BLaER1 treated with 17β-estradiol and CSF1 and Interleukin-3, amounts not matched to agents 10 nM and 100 nM (cell line): ENCODE measurements around the gene KRTAP10-3.
"Not testable (repeated sequence)": the region's sequence is repeated elsewhere in the genome, so short reads cannot be mapped to it uniquely, and the experiment has no call there.

Source experiments
- H3K27ac ChIP-seq, 11 experiments: shearing (Covaris generic); formaldehyde crosslinking; 2 replicates each; pipeline ENCODE4 v1.8.1; 2022
- H3K27me3 ChIP-seq, 11 experiments: shearing (Covaris generic); formaldehyde crosslinking; 2 replicates each; pipeline ENCODE4 v1.8.1; 2022
- H3K36me3 ChIP-seq, 11 experiments: shearing (Covaris generic); formaldehyde crosslinking; 2 replicates each; pipeline ENCODE4 v1.8.1; 2022
- H3K4me1 ChIP-seq, 10 experiments: shearing (Covaris generic); formaldehyde crosslinking; 2 replicates each; pipeline ENCODE4 v1.8.1; 2022
- H3K4me2 ChIP-seq, 11 experiments: shearing (Covaris generic); formaldehyde crosslinking; 2 replicates each; pipeline ENCODE4 v1.8.1; 2022
- H3K4me3 ChIP-seq, 10 experiments: shearing (Covaris generic); formaldehyde crosslinking; 2 replicates each; pipeline ENCODE4 v1.8.1; 2022
- H3K9ac ChIP-seq, 11 experiments: shearing (Covaris generic); formaldehyde crosslinking; 2 replicates each; pipeline ENCODE4 v1.8.1; 2022
- H3K9me3 ChIP-seq, 11 experiments: shearing (Covaris generic); formaldehyde crosslinking; replicated peaks in 1 of 11; 2 replicates each; pipeline ENCODE4 v1.8.1; 2022
- H4K20me1 ChIP-seq, 11 experiments: shearing (Covaris generic); formaldehyde crosslinking; 2 replicates each; pipeline ENCODE4 v1.8.1; 2022
- Cebpa-rat ChIP-seq, 11 experiments: shearing (Covaris generic); IDR thresholded peaks; 2 replicates each; pipeline ENCODE4 v1.8.1; 2022

Gene KRTAP10-3

DNA sequence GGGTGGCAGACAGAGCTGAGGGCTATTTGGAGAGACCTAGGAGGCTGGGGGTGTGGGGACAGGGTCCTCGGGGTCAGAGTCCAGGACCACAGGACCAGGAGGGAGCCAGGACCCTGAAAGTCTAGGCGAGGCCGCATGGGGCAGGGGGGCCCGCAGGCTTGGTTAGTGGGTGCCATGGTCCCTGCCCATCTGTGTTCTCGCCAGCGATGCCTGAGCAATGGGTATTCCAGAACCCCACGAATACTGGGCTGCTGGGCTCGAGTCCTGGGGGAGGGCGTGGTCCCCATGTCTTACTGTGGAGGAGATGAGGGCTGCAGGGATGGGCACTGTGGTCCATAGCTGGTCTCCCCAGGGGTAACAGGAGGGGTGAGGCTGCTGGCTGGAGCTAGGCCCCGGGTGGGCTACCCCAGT, 31.7 kb upstream of the KRTAP10-3 start:
- H3K4me2 ChIP-seq, result no peak overlapping the region
- no peak overlapping the region for H3K4me3 ChIP-seq
- no peak overlapping the region for H3K27ac ChIP-seq
- H4K20me1 ChIP-seq, result no peaks in the 10 kb centered on the region
- peaks cover 0 to 13% (median 0%) of the 10 kb centered on the region in 11 experiments; a peak in 4 of 22 replicates for H3K27me3 ChIP-seq
- H3K9me3 ChIP-seq, result peaks cover 0 to 10% (median 0%) of the 10 kb centered on the region in 11 experiments; a peak in 6 of 22 replicates
- H3K9ac ChIP-seq, result no peak overlapping the region
- H3K36me3 ChIP-seq, result no peaks in the 10 kb centered on the region
- H3K4me1 ChIP-seq, result peaks cover 21 to 36% (median 31%) of the 10 kb centered on the region in 10 experiments
- TF ChIP-seq Cebpa-rat (IDR thresholded peaks at IDR 0.05), result no peak

DNA sequence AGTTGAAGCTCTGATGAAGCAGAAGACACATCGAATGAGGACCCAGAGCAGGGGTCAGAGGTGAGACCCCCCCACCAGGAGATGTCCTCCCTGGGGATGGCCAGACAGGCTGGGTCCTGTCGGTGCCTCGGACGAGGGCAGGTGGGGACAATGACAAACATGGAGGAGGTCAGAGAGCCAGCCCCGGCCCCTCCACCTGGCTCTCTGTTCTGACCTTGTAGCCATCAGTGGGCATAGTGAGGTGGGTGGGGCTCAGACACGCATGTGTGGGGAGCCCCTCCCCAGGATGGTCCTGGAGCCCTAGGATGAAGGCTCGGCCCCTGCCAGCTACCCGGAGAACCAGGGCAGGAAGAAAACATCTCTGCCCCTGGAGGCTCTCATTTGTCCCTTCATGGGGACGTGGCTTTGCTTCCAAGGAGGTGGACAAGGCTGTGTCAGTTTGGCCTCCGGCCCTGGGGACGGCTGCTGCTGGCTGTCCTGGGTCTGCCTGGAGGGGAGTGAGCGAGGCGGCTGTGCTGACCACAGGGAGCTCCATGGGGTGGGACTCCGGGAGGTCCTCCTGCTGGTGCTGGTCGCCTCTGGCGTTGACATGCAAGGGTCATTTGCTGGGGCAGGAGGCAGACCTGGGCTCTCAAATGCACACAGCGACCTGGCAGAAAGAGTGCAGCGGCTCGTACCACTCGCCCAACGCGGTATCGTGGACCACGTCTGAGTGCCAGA, 31.2 kb upstream of the KRTAP10-3 start:
- no peak overlapping the region for H3K9ac ChIP-seq
- no peak overlapping the region for H3K4me3 ChIP-seq
- H3K4me1 ChIP-seq, result peaks cover 21 to 30% (median 26%) of the 10 kb centered on the region in 10 experiments
- peaks cover 0 to 11% (median 0%) of the 10 kb centered on the region in 11 experiments; a peak in 6 of 22 replicates for H3K9me3 ChIP-seq
- H3K36me3 ChIP-seq, result no peaks in the 10 kb centered on the region
- no peaks in the 10 kb centered on the region for H4K20me1 ChIP-seq
- H3K27ac ChIP-seq, result no peak overlapping the region
- no peak for TF ChIP-seq Cebpa-rat (IDR thresholded peaks at IDR 0.05)
- H3K27me3 ChIP-seq, result peaks cover 0 to 13% (median 0%) of the 10 kb centered on the region in 11 experiments; a peak in 4 of 22 replicates
- H3K4me2 ChIP-seq, result no peak overlapping the region

DNA sequence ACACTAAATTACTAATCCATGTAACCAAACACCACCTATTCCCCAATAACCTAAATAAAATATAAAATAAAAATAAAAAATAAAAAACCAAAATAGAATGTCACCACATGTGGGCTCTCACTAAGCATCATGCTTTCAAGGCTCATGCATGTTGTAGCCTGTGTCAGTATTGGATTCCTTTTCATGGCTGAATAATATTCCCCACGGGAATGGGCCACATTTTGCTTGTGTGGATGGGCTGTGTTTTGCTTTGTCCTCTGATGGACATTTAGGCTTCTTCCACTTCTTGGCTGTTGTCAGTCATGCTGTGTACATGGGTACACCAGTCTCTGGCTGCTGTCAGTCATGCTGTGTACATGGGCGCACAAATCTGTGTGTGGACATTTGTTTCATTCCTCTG, 30.5 kb upstream of the KRTAP10-3 start:
- peaks cover 18 to 26% (median 20%) of the 10 kb centered on the region in 10 experiments for H3K4me1 ChIP-seq
- no peaks in the 10 kb centered on the region for H4K20me1 ChIP-seq
- no peak overlapping the region for H3K27ac ChIP-seq
- H3K36me3 ChIP-seq, result no peaks in the 10 kb centered on the region
- H3K9me3 ChIP-seq, result peaks cover 0 to 11% (median 0%) of the 10 kb centered on the region in 11 experiments; a peak in 6 of 22 replicates
- TF ChIP-seq Cebpa-rat (IDR thresholded peaks at IDR 0.05), result no peak
- H3K4me2 ChIP-seq, result no peak overlapping the region
- H3K4me3 ChIP-seq, result no peak overlapping the region
- H3K27me3 ChIP-seq, result peaks cover 0 to 13% (median 0%) of the 10 kb centered on the region in 11 experiments; a peak in 4 of 22 replicates
- no peak overlapping the region for H3K9ac ChIP-seq

DNA sequence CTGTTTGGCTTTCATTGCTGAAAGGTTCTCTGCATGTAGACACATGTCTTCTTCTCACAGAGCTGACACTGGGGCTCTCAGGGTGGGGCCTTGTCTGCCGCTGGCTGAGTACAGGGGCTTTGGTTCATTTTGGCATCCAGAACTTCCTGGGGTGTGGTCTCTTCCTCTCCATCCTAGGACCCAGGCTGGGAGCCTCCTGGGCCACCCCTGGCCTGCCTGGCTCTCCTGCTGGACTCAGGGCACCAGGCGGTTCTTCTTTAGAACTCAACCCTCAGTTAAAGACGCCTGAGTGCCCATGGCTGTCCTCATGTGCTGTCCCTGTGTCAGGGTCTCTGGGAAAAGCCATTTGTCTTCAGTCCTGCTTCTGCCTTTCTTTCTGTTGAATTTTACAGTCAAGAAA, 27.3 kb upstream of the KRTAP10-3 start:
- H3K9ac ChIP-seq, result no peak overlapping the region
- no peak for TF ChIP-seq Cebpa-rat (IDR thresholded peaks at IDR 0.05)
- no peak overlapping the region for H3K4me3 ChIP-seq
- H3K4me2 ChIP-seq, result no peak overlapping the region
- peaks cover 17 to 31% (median 19%) of the 10 kb centered on the region in 11 experiments for H3K9me3 ChIP-seq
- H3K27ac ChIP-seq, result no peak overlapping the region
- peaks cover 0 to 14% (median 2%) of the 10 kb centered on the region in 10 experiments; a peak in 7 of 20 replicates for H3K4me1 ChIP-seq
- no peaks in the 10 kb centered on the region for H3K27me3 ChIP-seq
- H3K36me3 ChIP-seq, result no peaks in the 10 kb centered on the region
- no peaks in the 10 kb centered on the region for H4K20me1 ChIP-seq

- TF ChIP-seq Cebpa-rat (IDR thresholded peaks at IDR 0.05), result no peak
- no peaks in the 10 kb centered on the region for H3K27me3 ChIP-seq
- peaks cover 36 to 51% (median 40%) of the 10 kb centered on the region in 11 experiments for H3K9me3 ChIP-seq
These were observed 25.2 kb upstream of the KRTAP10-3 start for GRCh38 chr21:44583800-44584147.

DNA sequence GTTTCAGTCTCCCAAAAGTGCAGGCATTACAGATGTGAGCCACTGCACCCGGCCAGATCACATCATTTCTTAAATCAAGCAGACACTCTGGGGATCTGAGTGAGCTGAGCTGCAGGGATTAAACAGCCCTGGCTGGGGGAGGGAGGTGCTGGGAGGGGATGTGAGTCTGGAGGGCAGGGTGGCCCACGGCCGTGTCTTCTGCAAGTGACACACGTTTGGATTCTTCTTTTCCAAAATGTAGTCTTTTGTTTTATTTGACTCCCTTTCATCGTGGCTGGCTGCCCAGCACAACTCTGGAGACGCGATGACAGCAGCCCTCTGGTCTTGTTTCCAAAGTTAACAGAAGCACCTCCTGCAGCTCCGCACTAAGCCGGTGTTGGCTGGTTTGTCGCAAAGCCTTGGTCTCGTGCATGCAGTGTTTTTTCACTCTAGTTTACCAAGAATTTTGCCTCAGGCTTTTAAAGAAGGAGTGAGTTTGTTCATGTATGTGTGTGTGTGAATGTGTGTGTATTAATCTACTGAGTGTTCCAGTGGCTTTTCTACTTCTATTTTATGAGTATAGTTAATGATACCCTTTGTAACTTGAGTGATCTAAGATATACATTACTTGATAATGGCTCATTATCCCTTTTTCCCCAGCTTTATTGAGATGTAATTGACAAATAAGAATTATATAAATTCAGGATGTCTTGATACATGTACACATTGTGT, 24.6 kb upstream of the KRTAP10-3 start:
- H3K36me3 ChIP-seq, result no peaks in the 10 kb centered on the region
- no peak overlapping the region for H3K4me2 ChIP-seq
- H4K20me1 ChIP-seq, result no peaks in the 10 kb centered on the region
- H3K4me3 ChIP-seq, result no peak overlapping the region
- H3K27me3 ChIP-seq, result no peaks in the 10 kb centered on the region
- H3K9me3 ChIP-seq, result peaks cover 41 to 56% (median 45%) of the 10 kb centered on the region in 11 experiments
- H3K4me1 ChIP-seq, result peaks cover 0 to 14% (median 2%) of the 10 kb centered on the region in 10 experiments; a peak in 7 of 20 replicates
- H3K9ac ChIP-seq, result no peak overlapping the region
- H3K27ac ChIP-seq, result no peak overlapping the region
- TF ChIP-seq Cebpa-rat (IDR thresholded peaks at IDR 0.05), result no peak

More at GRCh38 chr21:44583800-44584147, 25.2 kb upstream of the KRTAP10-3 start:
- Histone ChIP-seq H3K27ac (no peak overlapping the region), H3K4me1 (peaks cover 0 to 14% (median 2%) of the 10 kb centered on the region in 10 experiments; a peak in 7 of 20 replicates), H3K36me3 (no peaks in the 10 kb centered on the region), H4K20me1 (no peaks in the 10 kb centered on the region), H3K4me3 (no peak overlapping the region), H3K9ac (no peak overlapping the region), H3K4me2 (no peak overlapping the region)

DNA sequence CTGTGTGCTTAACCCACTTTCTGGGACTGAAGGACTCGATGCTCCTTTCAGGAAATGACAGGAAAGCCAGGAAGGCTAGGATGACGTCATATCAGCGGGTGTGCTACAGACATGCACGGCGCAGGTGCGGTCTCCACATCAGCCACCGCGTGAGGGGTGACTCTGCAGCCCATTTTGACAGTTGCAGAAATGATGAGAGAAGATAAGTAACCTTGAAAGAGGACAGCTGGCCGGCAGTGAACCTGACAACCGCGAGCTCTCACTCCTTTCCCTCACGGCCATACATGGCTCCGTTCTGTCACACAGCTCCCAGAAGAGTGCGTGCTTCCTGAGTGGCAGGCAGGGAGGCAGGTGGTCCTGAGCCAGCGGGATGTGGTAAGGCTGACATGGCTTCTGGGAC, 23.5 kb upstream of the KRTAP10-3 start:
- no peak for TF ChIP-seq Cebpa-rat (IDR thresholded peaks at IDR 0.05)
- H3K9ac ChIP-seq, result no peak overlapping the region
- peak overlapping the region in 4 of 11 experiments; percentile 21 to 42 (median 36); a peak in 6 of 22 replicates for H3K4me2 ChIP-seq
- no peak overlapping the region for H3K27ac ChIP-seq
- peaks cover 0 to 14% (median 2%) of the 10 kb centered on the region in 10 experiments; a peak in 7 of 20 replicates for H3K4me1 ChIP-seq
- no peaks in the 10 kb centered on the region for H3K27me3 ChIP-seq
- no peaks in the 10 kb centered on the region for H4K20me1 ChIP-seq
- no peak overlapping the region for H3K4me3 ChIP-seq
- 0 out of 22 replicates have a peak, but pooled peaks cover 0 to 5% (median 0%) of the 10 kb centered on the region in 11 experiments for H3K36me3 ChIP-seq
- peaks cover 52 to 68% (median 57%) of the 10 kb centered on the region in 11 experiments for H3K9me3 ChIP-seq

DNA sequence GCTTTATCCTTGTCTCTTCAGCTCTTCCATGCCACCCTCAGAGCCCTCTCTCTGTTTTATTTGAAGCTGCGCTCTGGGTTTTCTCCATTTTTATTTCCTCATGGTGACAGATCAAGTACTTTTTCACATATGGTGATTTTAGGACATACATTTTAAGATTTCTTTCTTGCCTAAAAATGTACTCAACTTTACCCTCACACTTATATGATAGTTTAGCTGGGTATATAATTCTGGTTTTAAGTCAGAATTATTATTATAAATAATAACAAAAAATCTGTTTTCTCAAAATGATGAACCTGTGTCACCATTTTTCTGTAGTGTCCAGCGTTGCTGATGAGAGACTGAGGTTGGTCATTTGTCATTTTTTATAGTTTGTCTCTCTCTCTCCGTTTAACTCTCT, 22.6 kb upstream of the KRTAP10-3 start:
- Histone ChIP-seq H3K36me3 (0 out of 22 replicates have a peak, but pooled peaks cover 0 to 5% (median 0%) of the 10 kb centered on the region in 11 experiments), H3K9me3 (peaks cover 60 to 77% (median 66%) of the 10 kb centered on the region in 11 experiments), H3K4me3 (no peak overlapping the region; a peak in 1 of 20 replicates), H3K27me3 (no peaks in the 10 kb centered on the region), H3K4me2 (peak overlapping the region in 1 of 11 experiments; percentile 39; a peak in 1 of 22 replicates), H4K20me1 (no peaks in the 10 kb centered on the region), H3K4me1 (peaks cover 0 to 14% (median 2%) of the 10 kb centered on the region in 10 experiments; a peak in 7 of 20 replicates), H3K27ac (no peak overlapping the region), H3K9ac (no peak overlapping the region)
- TF ChIP-seq Cebpa-rat (IDR thresholded peaks at IDR 0.05), result no peak

DNA sequence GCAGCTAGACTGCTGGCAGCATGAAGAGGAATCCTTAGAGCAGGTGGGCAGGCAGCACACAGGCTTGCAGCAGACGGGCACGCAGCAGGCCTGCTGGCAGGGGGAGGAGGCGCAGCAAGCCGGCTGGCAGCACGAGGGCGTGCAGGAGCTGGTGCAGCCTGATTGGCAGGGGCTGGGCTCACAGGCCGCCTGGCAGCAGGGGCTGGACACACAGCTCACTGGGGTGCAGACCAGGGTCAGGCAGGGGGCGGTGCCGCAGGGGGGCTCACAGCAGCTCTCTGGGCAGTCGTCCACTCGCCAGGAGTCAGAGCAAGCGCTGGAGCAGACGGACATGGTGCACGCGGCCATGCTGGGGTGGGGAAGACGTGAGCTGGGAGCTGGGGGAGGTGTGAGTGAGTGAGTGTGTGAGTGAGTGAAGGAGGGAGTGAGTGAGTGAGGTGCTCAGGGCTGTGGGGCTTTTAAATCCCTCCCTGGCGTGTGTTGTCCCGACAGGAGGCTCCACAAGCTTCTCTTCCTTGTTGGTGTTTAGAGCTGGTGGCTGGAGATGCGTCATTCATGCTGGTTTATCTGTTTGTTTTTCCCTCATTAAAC, 21.7 kb upstream of the KRTAP10-3 start, which contains the start of gene KRTAP10-5:
Gene KRTAP10-5, minus strand, starts transcription at position 374 of the 591 bp plus-strand sequence. Its CDS starts 26 bp downstream, at position 348.
- H3K4me1 ChIP-seq, result peaks cover 0 to 14% (median 2%) of the 10 kb centered on the region in 10 experiments; a peak in 7 of 20 replicates
- H3K9me3 ChIP-seq, result peaks cover 60 to 71% (median 67%) of the 10 kb centered on the region in 11 experiments
- not testable (repeated sequence) for H3K36me3 ChIP-seq, H3K4me3 ChIP-seq, H3K27me3 ChIP-seq, H4K20me1 ChIP-seq, H3K27ac ChIP-seq, H3K9ac ChIP-seq
- H3K4me2 ChIP-seq, result peak within 1 kb of the TSS in 3 of 11 experiments; percentile 21 to 42 (median 39); a peak in 1 of 22 replicates
